Liver (tissue), 3 donors: ENCODE results near the gene ADK.

Experiments
- CTCF ChIP-seq: fragments of 150-350 bp; IDR thresholded peaks from 2 replicates; pipeline ENCODE4 v1.5.1; 2017; ENCODE audit warnings: improper control_type of control experiment, low read depth, low read length; ENCODE audit not compliant: missing input control
- RAD21 ChIP-seq, 2 donors: IDR thresholded peaks; 2 replicates each; pipeline ENCODE4 v1.6.1; 2016; ENCODE audit warnings: antibody characterized with exemption in 2 of 2, mild to moderate bottlenecking in 2 of 2
- REST ChIP-seq: IDR thresholded peaks from 2 replicates; pipeline ENCODE4 v1.6.1; 2016; ENCODE audit warnings: antibody characterized with exemption, mild to moderate bottlenecking
- YY1 ChIP-seq: IDR thresholded peaks from 2 replicates; pipeline ENCODE4 v1.6.1; 2016; ENCODE audit warnings: antibody characterized with exemption, mild to moderate bottlenecking
- donor health status: healthy.
- donor health status: healthy.

GRCh38 chr10:74383642-74384041, 232.6 kb downstream of the ADK start:
- TF ChIP-seq CTCF (no peak), REST (no peak), YY1 (no peak), RAD21 (IDR thresholded peaks at IDR 0.05) (no peak)
